ENCODE measurements around the gene CHST8. TPM values are rescaled to one million over a fixed set of nuclear protein-coding genes. Genes with fewer than 3 reads are reported as not detected.

The CHST8 gene
- polyA plus RNA-seq, 1 experiment = not detected

- no peaks in the 10 kb centered on the region; the same call in 1 of the 2 replicates for H3K9me3 ChIP-seq (ENCODE audit: control insufficient read depth, insufficient read depth, low read length)
- no peak for DNase-seq (ENCODE audit: low read depth, low spot score)
- H3K27me3 ChIP-seq (ENCODE audit: control insufficient read depth, insufficient read depth, low read length) = peaks cover 11% of the 10 kb centered on the region
- POLR2A ChIA-PET = no interaction called here
- H3K4me3 ChIP-seq (ENCODE audit: low read depth, low read length) = no peak overlapping the region
- no peak for TF ChIP-seq CTCF (IDR thresholded peaks at IDR 0.05; ENCODE audit: low read depth, low read length)
- CTCF ChIA-PET = interaction anchor here (1.4 kb wide), 1 partner anchor 197 kb away, joined by 4 read pairs; no protein-coding TSS in a partner anchor
- H3K27ac ChIP-seq (ENCODE audit: low read depth, low read length) = no peak overlapping the region
These were observed 6.4 kb downstream of the CHST8 start for GRCh38 chr19:33627962-33628839.

DNA sequence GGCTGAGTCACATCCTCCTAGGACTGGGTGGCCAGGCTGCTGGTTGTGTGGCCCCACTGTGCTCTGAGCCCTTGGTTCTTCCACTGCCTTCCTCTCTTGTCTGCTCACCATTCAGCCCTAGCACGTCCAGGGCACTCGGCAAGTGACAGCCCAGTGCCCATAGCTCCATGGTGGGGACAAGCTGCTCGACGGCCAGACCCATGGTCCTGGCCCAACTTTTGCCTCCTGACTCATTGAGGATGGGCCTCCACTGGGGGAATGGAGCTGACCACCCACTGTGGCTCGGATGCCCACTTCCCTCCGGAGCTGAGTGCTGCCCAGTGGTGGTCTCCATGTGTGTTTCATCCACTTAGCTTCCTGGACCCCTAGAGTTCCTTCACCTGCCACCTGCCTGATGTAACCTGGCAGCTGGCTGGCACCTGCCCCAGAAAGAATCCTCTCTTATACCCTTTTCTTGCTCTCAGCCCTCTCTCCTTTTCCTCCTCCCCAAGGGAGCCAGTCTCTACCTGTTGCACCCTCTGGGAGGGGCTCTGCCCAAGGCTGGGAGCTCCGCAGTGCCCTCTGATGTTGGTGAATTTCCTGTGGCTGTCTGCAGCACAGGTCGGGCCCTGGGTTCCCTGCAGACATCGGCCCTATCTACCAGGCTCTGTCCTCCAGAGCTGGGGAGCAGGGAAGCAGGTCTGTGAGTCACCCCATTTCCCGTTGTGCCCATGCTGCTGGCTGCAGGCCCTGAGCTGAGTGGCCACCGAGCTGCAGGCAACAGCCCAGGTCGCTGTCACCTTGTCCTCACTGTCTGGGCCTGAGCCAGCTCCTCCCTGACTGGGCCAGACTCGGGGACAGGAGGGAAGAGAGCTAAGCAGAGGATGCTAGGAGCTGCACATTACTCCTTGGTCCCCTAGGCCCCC lies 7.4 kb downstream of the CHST8 start:
- CTCF ChIA-PET = interaction anchor here (1.4 kb wide), 1 partner anchor 198 kb away, joined by 4 read pairs; no protein-coding TSS in a partner anchor
- DNase-seq (ENCODE audit: low read depth, low spot score) = no peak
- no peak overlapping the region for H3K27ac ChIP-seq (ENCODE audit: low read depth, low read length)
- POLR2A ChIA-PET = no interaction called here
- no peak overlapping the region for H3K4me3 ChIP-seq (ENCODE audit: low read depth, low read length)
- no peak for TF ChIP-seq CTCF (IDR thresholded peaks at IDR 0.05; ENCODE audit: low read depth, low read length)
- H3K27me3 ChIP-seq (ENCODE audit: control insufficient read depth, insufficient read depth, low read length) = peaks cover 3% of the 10 kb centered on the region
- no peaks in the 10 kb centered on the region; the same call in 1 of the 2 replicates for H3K9me3 ChIP-seq (ENCODE audit: control insufficient read depth, insufficient read depth, low read length)

DNA sequence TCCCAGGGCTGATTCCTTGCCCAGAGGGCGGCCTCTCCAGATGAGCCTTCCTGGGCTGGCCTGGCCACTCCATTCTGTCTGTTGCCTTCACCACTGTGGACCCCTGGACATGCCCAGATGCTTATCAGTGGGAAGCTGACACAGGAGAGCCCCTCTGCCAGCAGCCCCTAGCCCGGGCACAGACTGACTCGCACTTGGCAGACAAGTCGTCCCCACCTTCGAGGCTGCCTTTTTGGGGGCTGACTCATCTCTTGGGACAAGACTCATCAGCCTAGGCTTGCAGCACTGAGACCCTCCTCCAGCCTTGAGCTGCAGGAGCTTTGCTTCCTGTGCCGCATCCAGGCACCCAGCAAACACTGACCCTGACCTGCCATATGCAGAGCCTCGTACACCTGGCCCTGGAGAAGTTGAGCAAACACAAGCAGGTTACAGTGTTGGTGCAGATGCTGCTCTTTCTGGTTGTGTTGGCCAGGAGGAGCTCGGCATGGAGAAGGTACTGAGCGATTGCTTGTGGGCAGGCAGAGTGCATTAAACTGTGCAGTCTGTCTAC lies 8.1 kb downstream of the CHST8 start:
- Histone ChIP-seq H3K27me3 (ENCODE audit: control insufficient read depth, insufficient read depth, low read length) (no peaks in the 10 kb centered on the region), H3K27ac (ENCODE audit: low read depth, low read length) (no peak overlapping the region), H3K4me3 (ENCODE audit: low read depth, low read length) (no peak overlapping the region), H3K9me3 (ENCODE audit: control insufficient read depth, insufficient read depth, low read length) (peaks cover 5% of the 10 kb centered on the region; the same call in 1 of the 2 replicates)
- no peak for TF ChIP-seq CTCF (IDR thresholded peaks at IDR 0.05; ENCODE audit: low read depth, low read length)
- DNase-seq (ENCODE audit: low read depth, low spot score) = no peak
- POLR2A ChIA-PET = no interaction called here
- CTCF ChIA-PET = interaction anchor here (1.4 kb wide), 1 partner anchor 199 kb away, joined by 4 read pairs; no protein-coding TSS in a partner anchor

DNA sequence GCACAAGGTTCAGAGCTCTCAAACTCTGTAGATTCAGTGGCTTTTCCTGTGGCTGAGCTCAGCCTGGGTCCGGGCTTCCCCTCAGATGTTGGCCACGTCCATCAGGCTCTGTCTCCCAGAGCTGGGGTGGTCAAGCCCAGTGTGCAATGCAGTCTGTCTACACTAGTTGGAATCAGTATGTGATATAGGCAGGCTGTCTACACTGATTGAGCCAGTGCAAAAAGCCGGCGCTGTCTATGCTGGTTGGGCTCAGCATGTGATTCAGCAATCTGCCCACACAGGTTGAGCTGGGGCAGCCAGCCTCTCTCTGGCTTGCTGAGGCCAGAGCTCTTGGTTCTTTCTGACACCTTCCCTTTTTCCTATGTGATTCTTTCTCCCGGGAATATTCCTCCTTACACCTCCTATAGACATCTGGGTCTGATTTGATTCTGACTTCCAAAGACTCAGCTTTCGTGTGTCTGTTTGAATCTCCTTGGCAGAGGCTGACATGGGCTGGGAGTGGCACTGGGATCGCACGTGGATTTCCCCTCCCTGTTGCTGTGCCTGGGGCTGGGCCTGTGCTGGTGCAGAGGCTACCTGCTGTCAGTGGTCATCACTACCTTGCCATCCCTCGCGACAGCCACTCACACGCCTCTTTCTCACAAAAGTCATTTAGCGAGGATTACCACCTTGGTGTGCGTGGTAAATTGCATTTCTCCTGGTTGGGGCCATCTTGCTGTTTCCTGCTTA lies 9.3 kb downstream of the CHST8 start:
- no peak overlapping the region for H3K4me3 ChIP-seq (ENCODE audit: low read depth, low read length)
- ChIA-PET CTCF (no interaction called here), POLR2A (no interaction called here)
- peaks cover 5% of the 10 kb centered on the region; the same call in 1 of the 2 replicates for H3K9me3 ChIP-seq (ENCODE audit: control insufficient read depth, insufficient read depth, low read length)
- H3K27me3 ChIP-seq (ENCODE audit: control insufficient read depth, insufficient read depth, low read length) = no peaks in the 10 kb centered on the region
- no peak for TF ChIP-seq CTCF (IDR thresholded peaks at IDR 0.05; ENCODE audit: low read depth, low read length)
- no peak for DNase-seq (ENCODE audit: low read depth, low spot score)
- H3K27ac ChIP-seq (ENCODE audit: low read depth, low read length) = no peak overlapping the region

Measured in AG04450 (cell line).